ENCODE data around the gene MAMLD1. TPM values are rescaled to one million over a fixed set of nuclear protein-coding genes. Genes with fewer than 3 reads are reported as not detected.

The MAMLD1 gene
- total and polyA plus RNA-seq, 4 experiments from 2014 or later, result 0.43 to 2.0 (median 1.3) TPM

- Mint-ChIP-seq H3K27me3 (no peaks in the 10 kb centered on the region), H3K27ac (no peak overlapping the region), H3K4me3 (peak overlapping the region; percentile 69 to 85 (median 80)), H3K36me3 (peaks cover 0 to 2% of the 10 kb centered on the region in 2 donors), H3K4me1 (peaks cover 12 to 23% (median 20%) of the 10 kb centered on the region in 4 donors), H3K9me3 (no peaks in the 10 kb centered on the region)
- intact Hi-C loops (cut with micrococcal nuclease), result loop anchor here (2.0 to 5.0 kb wide), 5 partner anchors 115 to 535 kb away; partner anchors contain the start of genes CD99L2 and MTMR1
- DNase-seq, result peak in 3 of 5 donors; percentile 7 to 36 (median 8)
- POLR2A ChIA-PET (ENCODE audit: partially characterized antibody), result interaction anchor here (1.0 to 3.5 kb wide), 10 partner anchors 12 to 423 kb away, joined by 3 to 23 read pairs (median 5); partner anchors contain the start of gene MTM1
- H3K36me3 ChIP-seq (ENCODE audit: insufficient read depth, low read length), result no peaks in the 10 kb centered on the region
- CTCF ChIA-PET (ENCODE audit: partially characterized antibody), result interaction anchor here (0.7 to 2.1 kb wide), 7 partner anchors 13 to 205 kb away, joined by 3 to 9 read pairs (median 4); partner anchors contain the start of gene MTM1
- H3K4me3 ChIP-seq (ENCODE audit: low read length in 2 of 2), result peak overlapping the region; percentile 36 to 57
- H3K9me3 ChIP-seq (ENCODE audit: control insufficient read depth in 1 of 2, low read length in 2 of 2), result no peaks in the 10 kb centered on the region
- H3K27ac ChIP-seq (ENCODE audit: low read depth, low read length), result peak overlapping the region; percentile 4
- H3K27me3 ChIP-seq (ENCODE audit: insufficient read depth, low read length), result no peaks in the 10 kb centered on the region
- peaks cover 5% of the 10 kb centered on the region for H3K4me1 ChIP-seq (ENCODE audit: insufficient read depth, low read length)
These were observed 637 bp downstream of the MAMLD1 start for GRCh38 chrX:150363561-150364346.

DNA sequence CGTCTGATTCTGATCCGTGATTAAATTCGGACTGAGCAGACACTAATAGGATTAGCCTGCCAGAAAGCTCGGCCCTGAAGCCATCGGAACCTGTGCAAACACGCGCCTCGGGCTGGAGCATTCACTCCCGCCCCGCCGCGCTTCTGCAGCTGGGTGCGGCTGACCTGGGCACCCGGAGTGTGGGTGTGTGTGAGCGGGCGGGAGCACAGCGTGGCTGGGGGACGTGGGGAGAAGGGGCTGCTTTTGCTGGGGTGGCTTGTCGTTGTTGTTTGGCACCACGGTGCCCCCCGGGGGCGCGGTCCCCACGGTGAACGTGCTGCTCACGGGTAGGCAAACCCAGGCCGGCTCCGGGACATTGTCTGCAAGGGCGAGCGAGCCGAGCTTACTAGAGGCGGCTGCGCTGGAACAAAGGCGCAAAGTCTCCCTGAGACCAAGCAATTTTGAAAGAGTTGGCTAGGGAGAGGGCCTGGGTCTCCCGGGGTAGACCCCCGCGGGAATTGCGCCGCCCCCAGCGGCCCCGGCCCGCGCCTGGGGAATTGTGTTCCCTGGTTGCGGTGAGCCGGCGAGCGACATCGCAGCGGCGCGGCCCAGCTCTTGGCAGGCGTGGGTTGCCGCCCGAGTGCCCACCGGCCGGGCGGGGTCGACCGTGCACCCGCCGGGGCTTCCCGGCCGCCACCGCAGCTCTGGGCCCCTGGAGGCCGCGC, 1.4 kb downstream of the MAMLD1 start:
- ChIA-PET CTCF (ENCODE audit: partially characterized antibody) (interaction anchor here (1.0 to 2.1 kb wide), 9 partner anchors 12 to 425 kb away, joined by 3 to 9 read pairs (median 4); partner anchors contain the start of gene MTM1), POLR2A (ENCODE audit: partially characterized antibody) (interaction anchor here (1.0 to 3.5 kb wide), 9 partner anchors 11 to 424 kb away, joined by 3 to 23 read pairs (median 5); partner anchors contain the start of gene MTM1)
- peaks cover 0 to 2% of the 10 kb centered on the region in 2 donors for H3K36me3 Mint-ChIP-seq
- intact Hi-C loops (cut with micrococcal nuclease), result loop anchor here (1.0 to 5.0 kb wide), 5 partner anchors 122 to 534 kb away; partner anchors contain the start of genes CD99L2 and MTMR1
- peak overlapping the region; percentile 69 to 85 (median 80) for H3K4me3 Mint-ChIP-seq
- peaks cover 12 to 23% (median 20%) of the 10 kb centered on the region in 4 donors for H3K4me1 Mint-ChIP-seq
- no peaks in the 10 kb centered on the region for H3K9me3 Mint-ChIP-seq
- peak in 3 of 5 donors; percentile 12 to 32 (median 31) for DNase-seq
- Histone ChIP-seq H3K4me3 (ENCODE audit: low read length in 2 of 2) (peak overlapping the region; percentile 36 to 57), H3K27ac (ENCODE audit: low read depth, low read length) (peak overlapping the region; percentile 4), H3K4me1 (ENCODE audit: insufficient read depth, low read length) (peaks cover 5% of the 10 kb centered on the region), H3K27me3 (ENCODE audit: insufficient read depth, low read length) (no peaks in the 10 kb centered on the region), H3K9me3 (ENCODE audit: control insufficient read depth in 1 of 2, low read length in 2 of 2) (no peaks in the 10 kb centered on the region), H3K36me3 (ENCODE audit: insufficient read depth, low read length) (no peaks in the 10 kb centered on the region)
- peak overlapping the region in 1 of 7 donors; percentile 16 for H3K27ac Mint-ChIP-seq
- no peaks in the 10 kb centered on the region for H3K27me3 Mint-ChIP-seq

DNA sequence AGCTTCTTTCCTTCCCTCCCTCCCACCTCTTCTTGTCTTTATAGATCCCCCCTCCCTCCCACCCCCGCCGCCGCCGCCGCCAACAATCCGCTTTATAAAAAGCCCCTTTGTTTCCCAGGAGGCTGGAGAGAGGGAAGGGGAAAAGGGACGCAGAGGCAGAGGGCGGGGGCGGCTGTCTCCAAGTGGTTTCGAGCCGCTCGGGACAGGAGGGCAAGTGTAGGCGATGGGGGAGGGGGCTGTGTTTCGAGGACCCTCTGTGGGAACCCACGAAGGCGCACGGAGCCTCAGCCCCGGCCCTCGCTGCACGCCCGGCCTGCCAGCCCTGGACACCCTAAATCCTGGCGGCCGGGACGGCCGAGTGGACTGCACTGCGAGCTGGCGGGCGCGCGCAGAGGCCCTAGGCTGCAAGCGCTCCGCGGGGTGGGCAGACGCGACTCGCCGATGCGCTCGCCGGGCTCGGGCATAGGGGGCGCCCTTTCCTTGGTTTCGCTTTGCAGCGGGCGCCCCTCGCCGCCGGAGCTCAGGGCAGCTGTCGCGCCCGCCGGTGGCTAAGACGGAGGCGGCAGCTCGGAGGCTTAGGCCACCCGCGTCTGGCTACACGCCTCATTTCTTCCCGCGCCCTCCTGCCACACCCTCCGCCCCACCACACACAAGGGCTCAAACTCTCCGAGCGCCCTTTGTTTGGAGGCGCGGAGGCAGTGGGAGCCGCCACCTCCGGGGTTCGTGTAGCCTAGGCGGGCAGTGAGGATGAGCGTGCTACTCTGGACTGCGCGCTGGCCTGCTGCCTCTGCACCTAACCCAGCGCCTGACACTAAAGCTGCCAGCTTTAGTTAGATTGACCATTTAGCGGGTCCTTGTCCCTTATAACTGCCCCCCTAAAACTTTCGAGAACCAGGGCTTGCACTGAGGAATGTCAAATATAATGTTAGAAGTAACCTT, 2.2 kb downstream of the MAMLD1 start:
- H3K27ac Mint-ChIP-seq, result peak overlapping the region in 6 of 7 donors; percentile 29 to 85 (median 81)
- ChIA-PET POLR2A (ENCODE audit: partially characterized antibody) (interaction anchor here (0.9 to 3.5 kb wide), 6 partner anchors 45 to 207 kb away, joined by 3 to 23 read pairs (median 4); partner anchors contain the start of gene MTM1), CTCF (ENCODE audit: partially characterized antibody) (interaction anchor here (0.6 to 2.1 kb wide), 15 partner anchors 11 to 425 kb away, joined by 3 to 15 read pairs (median 4); partner anchors contain the start of gene MTM1)
- DNase-seq, result peak; percentile 53 to 60 (median 55)
- H3K4me3 ChIP-seq (ENCODE audit: low read length in 2 of 2), result peak overlapping the region in 1 of 2 donors; percentile 57
- H3K9me3 ChIP-seq (ENCODE audit: control insufficient read depth in 1 of 2, low read length in 2 of 2), result no peaks in the 10 kb centered on the region
- H3K36me3 Mint-ChIP-seq, result peaks cover 0 to 2% of the 10 kb centered on the region in 2 donors
- no peaks in the 10 kb centered on the region for H3K9me3 Mint-ChIP-seq
- H3K27me3 ChIP-seq (ENCODE audit: insufficient read depth, low read length), result no peaks in the 10 kb centered on the region
- peak overlapping the region; percentile 31 for H3K27ac ChIP-seq (ENCODE audit: low read depth, low read length)
- H3K36me3 ChIP-seq (ENCODE audit: insufficient read depth, low read length), result no peaks in the 10 kb centered on the region
- peak overlapping the region; percentile 84 to 93 (median 88) for H3K4me3 Mint-ChIP-seq
- intact Hi-C loops (cut with micrococcal nuclease), result loop anchor here (1.0 to 2.0 kb wide), 2 partner anchors 121 to 533 kb away; partner anchors contain the start of gene CD99L2
- no peaks in the 10 kb centered on the region for H3K27me3 Mint-ChIP-seq
- peaks cover 5% of the 10 kb centered on the region for H3K4me1 ChIP-seq (ENCODE audit: insufficient read depth, low read length)
- peaks cover 12 to 23% (median 19%) of the 10 kb centered on the region in 4 donors for H3K4me1 Mint-ChIP-seq

DNA sequence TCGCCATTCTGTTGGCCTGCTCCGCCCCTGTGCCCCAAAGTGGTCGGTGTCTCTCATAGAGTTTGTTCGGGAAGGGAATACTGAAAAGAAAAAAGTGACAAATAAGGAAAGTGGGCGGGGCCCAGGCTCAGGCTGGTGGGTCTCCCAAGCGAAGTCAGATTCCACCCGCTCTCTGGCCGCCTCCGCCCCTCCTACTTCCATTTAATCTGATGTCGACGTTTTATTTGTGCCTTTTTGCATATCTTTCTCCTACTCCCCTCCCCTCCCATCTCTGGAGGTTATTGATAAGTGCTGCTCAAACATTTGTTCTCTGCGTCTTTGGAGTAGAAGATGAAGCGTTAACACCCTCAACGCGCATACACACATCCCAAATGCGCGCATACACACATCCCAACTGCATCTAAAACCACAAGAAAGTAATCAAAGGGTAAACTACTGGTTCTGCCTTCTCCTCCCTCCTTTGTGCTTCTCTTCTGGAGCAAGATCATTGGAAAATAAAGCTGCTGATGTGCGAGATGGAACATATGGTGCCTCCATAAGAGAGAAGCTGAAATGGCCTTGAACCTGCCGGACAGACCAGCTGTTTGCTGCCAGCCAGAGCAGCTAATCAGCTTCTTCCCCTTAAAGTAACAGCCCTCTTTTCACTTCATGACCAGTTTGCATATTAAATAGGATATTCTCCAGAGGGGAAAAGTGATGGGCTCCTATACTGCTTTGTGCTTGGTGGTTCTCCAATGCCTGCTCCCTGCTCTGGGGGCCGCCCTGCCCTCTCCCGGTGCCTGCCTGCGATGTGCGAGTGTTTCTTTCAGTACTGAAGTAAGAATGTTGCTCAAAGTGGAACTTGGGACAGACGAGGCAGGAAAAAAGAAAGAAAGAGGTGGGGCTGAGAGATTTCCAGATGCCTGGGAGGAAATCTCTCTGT, 3.1 kb downstream of the MAMLD1 start:
- Histone ChIP-seq H3K36me3 (ENCODE audit: insufficient read depth, low read length) (no peaks in the 10 kb centered on the region), H3K9me3 (ENCODE audit: control insufficient read depth in 1 of 2, low read length in 2 of 2) (no peaks in the 10 kb centered on the region), H3K27ac (ENCODE audit: low read depth, low read length) (no peak overlapping the region), H3K4me1 (ENCODE audit: insufficient read depth, low read length) (peaks cover 5% of the 10 kb centered on the region), H3K27me3 (ENCODE audit: insufficient read depth, low read length) (no peaks in the 10 kb centered on the region), H3K4me3 (ENCODE audit: low read length in 2 of 2) (peak overlapping the region in 1 of 2 donors; percentile 38)
- ChIA-PET POLR2A (ENCODE audit: partially characterized antibody) (interaction anchor here (0.9 to 3.5 kb wide), 5 partner anchors 10 to 203 kb away, joined by 3 to 23 read pairs (median 4); partner anchors contain the start of gene MTM1), CTCF (ENCODE audit: partially characterized antibody) (interaction anchor here (0.6 to 2.1 kb wide), 11 partner anchors 9 to 426 kb away, joined by 3 to 15 read pairs (median 4); no protein-coding TSS in a partner anchor)
- DNase-seq, result peak in 3 of 5 donors; percentile 3 to 37 (median 4)
- peaks cover 0 to 2% of the 10 kb centered on the region in 2 donors for H3K36me3 Mint-ChIP-seq
- no peaks in the 10 kb centered on the region for H3K9me3 Mint-ChIP-seq
- peak overlapping the region; percentile 30 to 85 (median 67) for H3K27ac Mint-ChIP-seq
- H3K4me1 Mint-ChIP-seq, result peaks cover 9 to 19% (median 15%) of the 10 kb centered on the region in 4 donors
- intact Hi-C loops (cut with micrococcal nuclease), result loop anchor here (1.0 to 2.0 kb wide), 2 partner anchors 120 to 533 kb away; partner anchors contain the start of gene CD99L2
- H3K4me3 Mint-ChIP-seq, result peak overlapping the region; percentile 84 to 93 (median 88)
- no peaks in the 10 kb centered on the region for H3K27me3 Mint-ChIP-seq

DNA sequence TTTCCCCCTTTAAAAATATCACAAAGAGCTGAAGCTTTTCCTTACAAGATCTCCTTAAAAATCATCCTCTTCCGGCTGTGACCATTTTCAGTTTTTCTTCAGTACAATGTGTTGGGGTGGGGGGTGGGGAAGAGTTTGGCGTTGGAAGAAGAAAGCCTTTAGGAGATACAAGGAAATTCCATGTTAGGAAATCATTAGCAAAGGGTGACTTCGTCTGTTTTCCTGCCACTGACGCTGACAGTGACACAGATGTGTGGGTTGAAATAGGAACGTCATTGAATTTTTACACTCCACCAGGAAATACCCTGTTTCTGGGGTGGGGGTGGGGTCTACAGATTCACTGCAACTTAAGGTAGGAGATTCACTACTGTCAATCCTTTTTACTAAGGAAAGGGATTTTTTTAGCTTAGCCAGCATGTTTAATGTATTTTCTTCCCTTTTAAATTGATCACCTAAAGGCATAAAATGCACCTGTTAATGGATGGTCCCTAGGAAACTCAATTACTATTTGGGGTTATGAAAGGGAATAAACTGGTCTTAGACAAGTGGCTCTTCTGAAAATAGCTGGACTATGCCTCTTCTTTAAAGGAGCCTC, 3.9 kb downstream of the MAMLD1 start:
- CTCF ChIA-PET (ENCODE audit: partially characterized antibody), result interaction anchor here (1.5 to 2.0 kb wide), 3 partner anchors 8 to 427 kb away, joined by 3 to 15 read pairs (median 4); no protein-coding TSS in a partner anchor
- Histone ChIP-seq H3K27me3 (ENCODE audit: insufficient read depth, low read length) (no peaks in the 10 kb centered on the region), H3K4me3 (ENCODE audit: low read length in 2 of 2) (no peak overlapping the region), H3K27ac (ENCODE audit: low read depth, low read length) (no peak overlapping the region), H3K9me3 (ENCODE audit: control insufficient read depth in 1 of 2, low read length in 2 of 2) (no peaks in the 10 kb centered on the region), H3K4me1 (ENCODE audit: insufficient read depth, low read length) (no peaks in the 10 kb centered on the region), H3K36me3 (ENCODE audit: insufficient read depth, low read length) (no peaks in the 10 kb centered on the region)
- H3K4me1 Mint-ChIP-seq, result peaks cover 7 to 19% (median 13%) of the 10 kb centered on the region in 4 donors
- intact Hi-C loops (cut with micrococcal nuclease), result no loop called here
- POLR2A ChIA-PET (ENCODE audit: partially characterized antibody), result interaction anchor here (1.1 kb wide), 1 partner anchor 9 kb away, joined by 3 read pairs; no protein-coding TSS in a partner anchor
- peak in 1 of 5 donors; percentile 59 for DNase-seq
- H3K4me3 Mint-ChIP-seq, result peak overlapping the region in 5 of 8 donors; percentile 20 to 93 (median 87)
- H3K36me3 Mint-ChIP-seq, result peaks cover 0 to 2% of the 10 kb centered on the region in 2 donors
- no peaks in the 10 kb centered on the region for H3K27me3 Mint-ChIP-seq
- no peaks in the 10 kb centered on the region for H3K9me3 Mint-ChIP-seq
- H3K27ac Mint-ChIP-seq, result peak overlapping the region in 5 of 7 donors; percentile 52 to 85 (median 82)
